GM20000 (cell line): Measurements from ENCODE around the gene PSMD14.

Experiments
- DNase-seq: peaks from one replicate; pipeline ENCODE4 v3.0.0; 2012; ENCODE audit warnings: low spot score
- CTCF ChIP-seq: IDR thresholded peaks from 2 replicates; pipeline ENCODE4 v1.5.1; 2012; ENCODE audit warnings: mild to moderate bottlenecking, control low read depth; ENCODE audit errors: extremely low read depth, missing control alignments

The PSMD14 gene

GRCh38 chr2:161344692-161345091, 36.5 kb downstream of the PSMD14 start:
- no peak for DNase-seq

GRCh38 chr2:161351678-161352077, 43.5 kb downstream of the PSMD14 start:
- DNase-seq: no peak
- no peak for TF ChIP-seq CTCF

More at GRCh38 chr2:161344692-161345091, 36.5 kb downstream of the PSMD14 start:
- TF ChIP-seq CTCF: no peak

GRCh38 chr2:161352719-161353118, 44.5 kb downstream of the PSMD14 start:
- TF ChIP-seq CTCF: no peak
- no peak for DNase-seq

- DNase-seq: no peak
- TF ChIP-seq CTCF: no peak
These were observed 45.3 kb downstream of the PSMD14 start for GRCh38 chr2:161353543-161353942.

GRCh38 chr2:161354106-161354505, 45.9 kb downstream of the PSMD14 start:
- DNase-seq: no peak
- TF ChIP-seq CTCF: no peak

- no peak for DNase-seq
- no peak for TF ChIP-seq CTCF
These were observed 46.9 kb downstream of the PSMD14 start for GRCh38 chr2:161355106-161355505.

GRCh38 chr2:161355983-161356382, 47.8 kb downstream of the PSMD14 start:
- DNase-seq: no peak
- TF ChIP-seq CTCF: no peak
